ENCODE results near the gene IFNG. TPM values are rescaled to one million over a fixed set of nuclear protein-coding genes. Genes with fewer than 3 reads are reported as not detected.

IFNG gene
- total and polyA plus RNA-seq, 9 of the 15 experiments (the other 6 are each of a cell fraction or from before 2014, with no cell fraction given), result 0.38 TPM; not detected in 8

DNA sequence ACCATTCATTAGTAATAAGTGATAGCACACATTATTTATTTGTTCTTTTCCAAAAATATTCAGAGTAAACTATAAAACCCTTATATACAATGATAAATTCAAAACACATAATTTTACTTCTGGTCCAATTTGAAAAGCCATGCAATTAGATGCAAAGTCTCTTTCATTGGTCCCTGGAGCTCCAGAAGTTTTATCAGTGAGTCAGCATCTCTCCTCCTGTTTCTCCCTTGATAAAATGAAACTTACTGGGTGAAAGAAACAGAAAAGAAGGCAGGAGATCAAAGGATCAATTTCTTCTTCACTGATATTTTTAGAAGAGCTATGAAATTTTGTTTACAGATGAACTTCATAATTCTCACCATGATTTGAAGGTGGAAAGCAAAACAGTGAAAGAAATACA, 47.5 kb downstream of the IFNG start (continued):
- TF ChIP-seq TEAD2 (tag; IDR thresholded peaks at IDR 0.05) (no peak), ZNF217 (CRISPR knock-in tag; IDR thresholded peaks at IDR 0.05) (no peak), JUND (IDR thresholded peaks at IDR 0.05; ENCODE audit: borderline replicate concordance, low read depth, low read length) (no peak), JUND (tag; IDR thresholded peaks at IDR 0.05; ENCODE audit: borderline replicate concordance, low read depth, low read length) (no peak), BCL6 (CRISPR knock-in tag; IDR thresholded peaks at IDR 0.05) (no peak), ZNF316 (IDR thresholded peaks at IDR 0.05) (0 out of 2 replicates have a peak, but pooled peaks have one; percentile 26), NFYB (IDR thresholded peaks at IDR 0.05; ENCODE audit: extremely low read depth, insufficient read length) (no peak), GATAD2A (IDR thresholded peaks at IDR 0.05) (no peak), NFE2L1 (tag; IDR thresholded peaks at IDR 0.05; ENCODE audit: borderline replicate concordance, low read depth) (no peak), E2F3 (CRISPR knock-in tag; IDR thresholded peaks at IDR 0.05) (no peak), NR2C1 (IDR thresholded peaks at IDR 0.05) (no peak), NR2C1 (tag; IDR thresholded peaks at IDR 0.05) (no peak), GABPB1 (CRISPR knock-in tag; IDR thresholded peaks at IDR 0.05) (no peak), ZNF175 (CRISPR knock-in tag; IDR thresholded peaks at IDR 0.05; ENCODE audit: low read depth) (no peak), EWSR1 (IDR thresholded peaks at IDR 0.05; ENCODE audit: borderline replicate concordance, low read depth, partially characterized antibody) (no peak), SRSF7 (optimal IDR thresholded peaks at IDR 0.05; ENCODE audit: low read depth, low read length) (no peak), CBX3 (IDR thresholded peaks at IDR 0.05; ENCODE audit: borderline replicate concordance in 1 of 2, low read length in 2 of 2) (no peak), ZNF41 (CRISPR knock-in tag; conservative IDR thresholded peaks at IDR 0.05) (no peak), ZNF79 (CRISPR knock-in tag; IDR thresholded peaks at IDR 0.05; ENCODE audit: low read depth) (no peak)
- TF ChIP-seq, protein P1, sequence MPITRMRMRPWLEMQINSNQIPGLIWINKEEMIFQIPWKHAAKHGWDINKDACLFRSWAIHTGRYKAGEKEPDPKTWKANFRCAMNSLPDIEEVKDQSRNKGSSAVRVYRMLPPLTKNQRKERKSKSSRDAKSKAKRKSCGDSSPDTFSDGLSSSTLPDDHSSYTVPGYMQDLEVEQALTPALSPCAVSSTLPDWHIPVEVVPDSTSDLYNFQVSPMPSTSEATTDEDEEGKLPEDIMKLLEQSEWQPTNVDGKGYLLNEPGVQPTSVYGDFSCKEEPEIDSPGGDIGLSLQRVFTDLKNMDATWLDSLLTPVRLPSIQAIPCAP (CRISPR knock-in tag; IDR thresholded peaks at IDR 0.05; ENCODE audit: borderline replicate concordance), result no peak
- TF ChIP-seq, protein P2, sequence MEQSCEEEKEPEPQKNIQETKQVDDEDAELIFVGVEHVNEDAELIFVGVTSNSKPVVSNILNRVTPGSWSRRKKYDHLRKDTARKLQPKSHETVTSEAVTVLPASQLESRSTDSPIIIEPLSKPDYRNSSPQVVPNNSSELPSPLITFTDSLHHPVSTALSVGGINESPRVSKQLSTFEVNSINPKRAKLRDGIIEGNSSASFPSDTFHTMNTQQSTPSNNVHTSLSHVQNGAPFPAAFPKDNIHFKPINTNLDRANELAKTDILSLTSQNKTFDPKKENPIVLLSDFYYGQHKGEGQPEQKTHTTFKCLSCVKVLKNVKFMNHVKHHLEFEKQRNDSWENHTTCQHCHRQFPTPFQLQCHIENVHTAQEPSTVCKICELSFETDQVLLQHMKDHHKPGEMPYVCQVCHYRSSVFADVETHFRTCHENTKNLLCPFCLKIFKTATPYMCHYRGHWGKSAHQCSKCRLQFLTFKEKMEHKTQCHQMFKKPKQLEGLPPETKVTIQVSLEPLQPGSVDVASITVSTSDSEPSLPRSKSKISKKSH (CRISPR knock-in tag; IDR thresholded peaks at IDR 0.05), result no peak
- TF ChIP-seq, protein P3, sequence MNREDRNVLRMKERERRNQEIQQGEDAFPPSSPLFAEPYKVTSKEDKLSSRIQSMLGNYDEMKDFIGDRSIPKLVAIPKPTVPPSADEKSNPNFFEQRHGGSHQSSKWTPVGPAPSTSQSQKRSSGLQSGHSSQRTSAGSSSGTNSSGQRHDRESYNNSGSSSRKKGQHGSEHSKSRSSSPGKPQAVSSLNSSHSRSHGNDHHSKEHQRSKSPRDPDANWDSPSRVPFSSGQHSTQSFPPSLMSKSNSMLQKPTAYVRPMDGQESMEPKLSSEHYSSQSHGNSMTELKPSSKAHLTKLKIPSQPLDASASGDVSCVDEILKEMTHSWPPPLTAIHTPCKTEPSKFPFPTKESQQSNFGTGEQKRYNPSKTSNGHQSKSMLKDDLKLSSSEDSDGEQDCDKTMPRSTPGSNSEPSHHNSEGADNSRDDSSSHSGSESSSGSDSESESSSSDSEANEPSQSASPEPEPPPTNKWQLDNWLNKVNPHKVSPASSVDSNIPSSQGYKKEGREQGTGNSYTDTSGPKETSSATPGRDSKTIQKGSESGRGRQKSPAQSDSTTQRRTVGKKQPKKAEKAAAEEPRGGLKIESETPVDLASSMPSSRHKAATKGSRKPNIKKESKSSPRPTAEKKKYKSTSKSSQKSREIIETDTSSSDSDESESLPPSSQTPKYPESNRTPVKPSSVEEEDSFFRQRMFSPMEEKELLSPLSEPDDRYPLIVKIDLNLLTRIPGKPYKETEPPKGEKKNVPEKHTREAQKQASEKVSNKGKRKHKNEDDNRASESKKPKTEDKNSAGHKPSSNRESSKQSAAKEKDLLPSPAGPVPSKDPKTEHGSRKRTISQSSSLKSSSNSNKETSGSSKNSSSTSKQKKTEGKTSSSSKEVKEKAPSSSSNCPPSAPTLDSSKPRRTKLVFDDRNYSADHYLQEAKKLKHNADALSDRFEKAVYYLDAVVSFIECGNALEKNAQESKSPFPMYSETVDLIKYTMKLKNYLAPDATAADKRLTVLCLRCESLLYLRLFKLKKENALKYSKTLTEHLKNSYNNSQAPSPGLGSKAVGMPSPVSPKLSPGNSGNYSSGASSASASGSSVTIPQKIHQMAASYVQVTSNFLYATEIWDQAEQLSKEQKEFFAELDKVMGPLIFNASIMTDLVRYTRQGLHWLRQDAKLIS (CRISPR knock-in tag; IDR thresholded peaks at IDR 0.05), result no peak
- TF ChIP-seq, protein P4, sequence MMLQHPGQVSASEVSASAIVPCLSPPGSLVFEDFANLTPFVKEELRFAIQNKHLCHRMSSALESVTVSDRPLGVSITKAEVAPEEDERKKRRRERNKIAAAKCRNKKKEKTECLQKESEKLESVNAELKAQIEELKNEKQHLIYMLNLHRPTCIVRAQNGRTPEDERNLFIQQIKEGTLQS (IDR thresholded peaks at IDR 0.05), result no peak
- TF ChIP-seq, protein P4 (CRISPR knock-in tag; conservative IDR thresholded peaks at IDR 0.05), result no peak

Measured in K562 (cell line).